Brain microvascular endothelial cell (primary cell): ENCODE measurements around the gene MESD.

Source experiments
- DNase-seq: peaks from one replicate; pipeline ENCODE4 v3.0.0-alpha.2; 2020
- H3K27ac ChIP-seq: fragments of 250-450 bp; sonication (Bioruptor Pico); 2 replicates; pipeline ENCODE4 v1.5.1; 2020; ENCODE audit warnings: mild to moderate bottlenecking, moderate library complexity
- H3K27me3 ChIP-seq: fragments of 250-450 bp; sonication (Bioruptor Pico); replicated peaks from 2 replicates; pipeline ENCODE4 v1.5.1; 2020; ENCODE audit warnings: mild to moderate bottlenecking
- H3K36me3 ChIP-seq: fragments of 250-450 bp; sonication (Bioruptor Pico); replicated peaks from 2 replicates; pipeline ENCODE4 v1.5.1; 2020; ENCODE audit warnings: mild to moderate bottlenecking
- H3K4me3 ChIP-seq: 2 replicates; pipeline ENCODE4 v1.5.1; 2011; ENCODE audit warnings: low read depth, mild to moderate bottlenecking, control low read depth, low read length, moderate library complexity
- CTCF ChIP-seq: IDR thresholded peaks from 2 replicates; pipeline ENCODE4 v1.5.1; 2011; ENCODE audit warnings: low read depth, mild to moderate bottlenecking, moderate library complexity, low read length, control low read depth, inconsistent platforms; ENCODE audit errors: missing control alignments
- in situ Hi-C: cut with HindIII; loops from 2 replicates; pipeline ENCODE4 v1.10.0; 2017; ENCODE audit warnings: low sequenced_read_pairs, low pct_ligation_motif_present

MESD gene

GRCh38 chr15:81032355-81032754 is 42.7 kb upstream of the MESD start:
- Histone ChIP-seq H3K27ac (no peak overlapping the region), H3K4me3 (no peak overlapping the region), H3K27me3 (no peaks in the 10 kb centered on the region), H3K36me3 (no peaks in the 10 kb centered on the region)
- TF ChIP-seq CTCF = no peak
- no peak for DNase-seq
- in situ Hi-C loops = no loop called here

GRCh38 chr15:81031203-81031602 is 41.6 kb upstream of the MESD start:
- no peaks in the 10 kb centered on the region for H3K36me3 ChIP-seq
- in situ Hi-C loops = no loop called here
- no peak overlapping the region for H3K27ac ChIP-seq
- DNase-seq = no peak
- no peak for TF ChIP-seq CTCF
- no peaks in the 10 kb centered on the region for H3K27me3 ChIP-seq
- no peak overlapping the region for H3K4me3 ChIP-seq

GRCh38 chr15:81030301-81030750 is 40.7 kb upstream of the MESD start:
- Histone ChIP-seq H3K27me3 (no peaks in the 10 kb centered on the region), H3K36me3 (no peaks in the 10 kb centered on the region), H3K4me3 (no peak overlapping the region), H3K27ac (no peak overlapping the region)
- in situ Hi-C loops = no loop called here
- TF ChIP-seq CTCF = no peak
- no peak for DNase-seq

GRCh38 chr15:81029414-81030300 is 40.0 kb upstream of the MESD start:
- no peak for TF ChIP-seq CTCF

GRCh38 chr15:81026836-81027599 is 37.4 kb upstream of the MESD start:
- TF ChIP-seq CTCF = no peak
- no peak overlapping the region for H3K4me3 ChIP-seq
- H3K36me3 ChIP-seq = no peaks in the 10 kb centered on the region
- no peaks in the 10 kb centered on the region for H3K27me3 ChIP-seq
- no peak for DNase-seq
- no peak overlapping the region for H3K27ac ChIP-seq
- in situ Hi-C loops = no loop called here

More at GRCh38 chr15:81029414-81030300, 40.0 kb upstream of the MESD start:
- Histone ChIP-seq H3K27ac (no peak overlapping the region), H3K36me3 (no peaks in the 10 kb centered on the region), H3K4me3 (no peak overlapping the region), H3K27me3 (no peaks in the 10 kb centered on the region)
- DNase-seq = no peak
- in situ Hi-C loops = no loop called here
